ENCODE measurements around the gene RBM17. TPM values are rescaled to one million over a fixed set of nuclear protein-coding genes. Genes with fewer than 3 reads are reported as not detected.
"Not testable (repeated sequence)": the region's sequence is repeated elsewhere in the genome, so short reads cannot be mapped to it uniquely, and the experiment has no call there.

The RBM17 gene
- total RNA-seq, 3 donors from 2014 or later, result 231 to 261 (median 237) TPM

DNA sequence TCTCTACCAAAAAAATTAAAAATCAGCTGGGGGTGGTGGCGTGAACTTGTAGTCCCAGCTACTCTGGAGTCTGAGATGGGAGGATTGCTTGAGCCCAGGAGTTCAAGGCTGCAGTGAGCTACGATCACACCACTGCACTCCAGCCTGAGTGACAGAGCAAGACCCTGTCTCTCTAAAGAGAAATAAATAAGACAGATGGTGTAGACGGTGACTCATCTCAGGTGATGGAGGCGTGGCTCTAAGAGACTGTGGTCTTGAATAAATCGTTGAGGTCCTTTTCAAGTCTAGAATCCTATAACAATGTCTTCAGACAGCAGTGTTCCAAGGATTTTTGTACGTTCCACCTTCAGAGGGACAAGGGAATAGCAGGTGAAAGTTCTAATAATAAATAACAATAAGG lies 60.1 kb downstream of the RBM17 start:
- H3K36me3 Mint-ChIP-seq (ENCODE audit: insufficient read depth), result peaks cover 14% of the 10 kb centered on the region
- peak; percentile 39 for DNase-seq
- H3K4me1 Mint-ChIP-seq (ENCODE audit: low read depth), result peaks cover 62% of the 10 kb centered on the region
- no peak overlapping the region for H3K4me3 Mint-ChIP-seq
- H3K27me3 Mint-ChIP-seq (ENCODE audit: low read depth), result no peaks in the 10 kb centered on the region
- ATAC-seq, result no peak
- no peaks in the 10 kb centered on the region for H3K9me3 Mint-ChIP-seq

DNA sequence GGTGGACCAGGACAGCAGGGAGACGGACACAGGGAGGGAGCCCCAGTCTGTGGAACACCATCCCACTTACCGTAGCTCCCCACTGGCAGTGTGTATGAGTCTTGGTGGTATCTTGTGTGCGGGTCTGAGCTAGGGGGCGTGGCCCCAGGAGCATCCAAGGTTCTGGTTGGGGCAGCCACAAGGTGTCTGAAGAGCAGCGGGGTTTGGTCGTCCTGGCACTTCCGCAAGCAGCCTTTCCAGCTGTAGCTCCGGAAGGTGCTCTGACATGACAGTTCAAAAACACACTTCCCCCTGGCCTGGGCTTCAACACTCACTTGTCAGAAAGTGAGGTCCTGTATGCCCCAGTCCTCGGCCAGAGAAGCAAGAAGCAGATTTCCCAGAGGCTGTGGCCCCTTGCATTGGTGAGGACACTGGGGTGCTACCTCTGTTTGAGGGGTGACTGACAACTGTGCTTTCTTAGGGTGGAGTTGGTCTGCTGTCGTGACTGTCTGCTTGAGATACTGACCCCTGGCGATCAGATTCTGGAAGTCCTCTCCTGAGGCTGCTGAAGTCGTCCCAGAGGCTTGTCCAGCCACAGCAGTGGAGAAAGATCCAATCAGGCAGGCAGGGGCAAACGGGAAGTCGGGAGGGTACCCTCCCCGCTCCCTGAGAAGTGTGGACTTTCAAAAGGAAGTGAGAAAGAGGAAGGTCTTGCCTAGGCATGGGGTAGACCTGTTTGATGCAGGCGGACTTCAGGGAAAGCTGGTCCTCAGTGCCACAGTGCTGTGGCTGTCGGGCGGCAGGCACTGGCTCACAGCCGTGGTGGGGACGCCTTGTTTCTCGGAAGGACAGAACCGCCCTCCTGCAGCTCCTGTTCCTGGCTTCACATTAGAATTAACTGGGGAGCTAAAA lies 62.5 kb downstream of the RBM17 start:
- Mint-ChIP-seq H3K4me1 (ENCODE audit: low read depth) (peaks cover 55% of the 10 kb centered on the region), H3K27me3 (ENCODE audit: low read depth) (no peaks in the 10 kb centered on the region), H3K36me3 (ENCODE audit: insufficient read depth) (peaks cover 14% of the 10 kb centered on the region), H3K4me3 (peak overlapping the region; percentile 57), H3K9me3 (no peaks in the 10 kb centered on the region)
- ATAC-seq (peak; percentile 78 to 80), DNase-seq (peak; percentile 32)

DNA sequence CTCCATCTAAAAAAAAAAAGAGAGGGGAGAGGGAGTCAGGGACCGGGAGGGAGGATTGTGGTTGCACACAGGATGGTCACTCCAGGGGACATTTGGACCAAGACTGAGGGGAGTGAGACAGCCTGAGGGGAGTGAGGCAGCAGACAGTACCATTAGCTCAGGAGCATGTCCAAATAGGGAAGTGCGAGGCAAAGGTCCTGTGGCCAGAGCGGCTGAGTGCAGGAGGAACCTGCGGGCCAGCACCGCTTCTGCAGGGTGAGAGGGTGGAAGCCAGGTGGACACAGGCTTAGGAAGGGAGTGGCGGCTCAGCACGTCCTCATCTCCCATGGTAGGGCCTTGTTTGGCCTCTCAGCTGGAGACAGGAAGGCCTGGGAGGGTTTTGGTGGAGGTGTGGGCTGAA lies 65.0 kb downstream of the RBM17 start:
- peaks cover 7% of the 10 kb centered on the region for H3K36me3 Mint-ChIP-seq (ENCODE audit: insufficient read depth)
- no peak for DNase-seq
- H3K4me3 Mint-ChIP-seq, result no peak overlapping the region
- H3K9me3 Mint-ChIP-seq, result no peaks in the 10 kb centered on the region
- H3K27me3 Mint-ChIP-seq (ENCODE audit: low read depth), result no peaks in the 10 kb centered on the region
- ATAC-seq, result no peak
- peaks cover 30% of the 10 kb centered on the region for H3K4me1 Mint-ChIP-seq (ENCODE audit: low read depth)

DNA sequence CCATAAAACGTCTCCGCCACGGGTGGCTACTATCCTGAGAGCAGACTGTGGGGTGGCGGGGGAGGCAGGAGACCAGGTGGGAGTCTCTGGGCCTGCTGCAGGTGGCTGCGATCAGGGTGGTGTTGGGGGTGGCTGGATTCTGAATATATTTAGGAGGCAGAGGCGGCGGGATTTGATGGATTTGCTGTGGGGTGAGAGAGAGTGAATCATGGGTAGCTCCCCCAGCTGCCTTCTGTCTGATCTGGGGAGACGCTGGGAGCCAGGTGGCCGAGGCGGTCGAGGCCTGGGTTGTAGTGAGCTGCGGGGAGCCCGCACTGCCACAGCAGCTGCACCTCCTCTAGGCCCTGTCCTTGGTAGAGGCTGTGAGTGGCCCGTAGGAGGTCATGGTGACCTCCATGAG lies 65.7 kb downstream of the RBM17 start:
- peaks cover 4% of the 10 kb centered on the region for H3K36me3 Mint-ChIP-seq (ENCODE audit: insufficient read depth)
- H3K27me3 Mint-ChIP-seq (ENCODE audit: low read depth), result no peaks in the 10 kb centered on the region
- no peaks in the 10 kb centered on the region for H3K9me3 Mint-ChIP-seq
- ATAC-seq, result no peak
- peaks cover 26% of the 10 kb centered on the region for H3K4me1 Mint-ChIP-seq (ENCODE audit: low read depth)
- no peak overlapping the region for H3K4me3 Mint-ChIP-seq
- no peak for DNase-seq

DNA sequence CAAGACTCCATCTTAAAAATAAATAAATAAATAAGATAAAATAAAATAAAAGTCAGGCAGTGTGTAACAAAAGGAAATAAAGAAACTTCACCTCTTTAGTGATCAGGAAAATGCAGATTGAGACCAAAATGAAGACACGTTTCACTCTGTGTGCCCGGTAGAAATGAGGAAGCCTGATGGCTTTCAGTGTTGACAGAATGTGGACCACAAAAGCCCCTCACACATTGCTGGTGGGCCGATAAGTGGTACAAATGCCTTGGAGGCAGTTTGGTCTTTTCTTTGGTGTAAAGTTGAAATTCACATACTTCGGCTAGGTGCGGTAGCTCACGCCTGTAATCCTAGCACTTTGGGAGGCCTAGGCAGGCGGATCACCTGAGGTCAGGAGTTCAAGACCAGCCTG lies 69.4 kb downstream of the RBM17 start:
- no peaks in the 10 kb centered on the region for H3K27me3 Mint-ChIP-seq (ENCODE audit: low read depth)
- H3K36me3 Mint-ChIP-seq (ENCODE audit: insufficient read depth), result peaks cover under 1% of the 10 kb centered on the region
- H3K4me1 Mint-ChIP-seq (ENCODE audit: low read depth), result peaks cover 19% of the 10 kb centered on the region
- no peak overlapping the region for H3K4me3 Mint-ChIP-seq
- no peak for DNase-seq
- H3K9me3 Mint-ChIP-seq, result no peaks in the 10 kb centered on the region
- ATAC-seq, result no peak

DNA sequence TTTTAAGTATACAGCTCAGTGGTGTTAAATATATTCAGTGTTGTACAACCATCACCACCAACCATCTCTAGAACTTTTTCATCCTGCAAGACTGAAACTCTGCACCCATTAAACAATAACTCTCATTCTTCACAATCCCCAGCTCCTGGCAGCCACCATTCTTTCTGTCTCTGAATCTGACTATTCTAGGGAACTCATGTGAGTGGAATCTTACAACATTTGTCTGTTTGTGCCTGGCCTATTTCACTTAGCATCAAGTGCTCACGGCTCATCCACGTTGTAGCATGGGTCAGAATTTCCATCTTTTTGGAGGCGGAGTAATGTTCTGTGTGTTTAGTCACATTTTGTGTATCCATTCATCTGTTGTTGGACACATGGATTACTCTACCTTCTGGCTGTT lies 73.1 kb downstream of the RBM17 start:
- ATAC-seq, result no peak
- no peak for DNase-seq
- no peaks in the 10 kb centered on the region for H3K27me3 Mint-ChIP-seq (ENCODE audit: low read depth)
- no peaks in the 10 kb centered on the region for H3K9me3 Mint-ChIP-seq
- H3K4me3 Mint-ChIP-seq, result no peak overlapping the region
- H3K4me1 Mint-ChIP-seq (ENCODE audit: low read depth), result peaks cover 35% of the 10 kb centered on the region
- H3K36me3 Mint-ChIP-seq (ENCODE audit: insufficient read depth), result peaks cover 6% of the 10 kb centered on the region

DNA sequence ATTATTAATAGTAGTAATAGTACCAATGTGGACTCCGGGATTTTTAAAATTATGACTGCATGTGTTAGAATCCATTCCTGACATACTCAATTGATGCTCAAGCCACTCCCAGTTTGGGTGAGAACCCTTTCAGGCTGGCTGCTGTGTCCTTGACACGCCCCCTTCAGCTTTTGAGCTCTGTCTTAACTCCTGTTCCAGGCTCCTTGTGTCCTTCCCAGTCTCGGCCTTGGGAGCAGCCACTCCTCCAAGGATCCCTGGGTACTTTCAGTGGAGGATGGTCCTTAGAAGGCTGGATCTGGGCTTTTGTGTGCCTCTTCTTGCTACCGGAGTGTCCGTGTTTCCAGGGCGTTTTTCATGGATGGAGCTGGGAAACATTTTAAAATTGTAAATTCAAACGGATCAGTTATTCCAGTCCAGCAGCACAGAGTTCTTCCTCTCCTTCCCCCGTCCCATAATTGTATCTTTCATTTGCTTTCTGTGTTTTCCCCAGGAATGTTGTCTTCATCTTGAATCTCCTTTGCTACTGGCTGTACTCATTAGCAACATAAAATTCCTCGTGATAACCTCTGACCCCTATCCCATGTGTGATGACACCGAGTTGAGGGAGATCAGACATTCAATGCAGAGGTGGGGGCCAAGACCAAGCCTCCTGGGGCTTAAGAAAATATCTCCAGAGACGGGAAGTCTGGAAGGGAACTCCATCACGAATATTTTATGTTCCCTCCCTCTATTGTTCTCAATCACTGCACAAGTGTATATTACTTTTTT lies 73.9 kb downstream of the RBM17 start:
- ATAC-seq (no peak), DNase-seq (no peak)
- H3K4me3 Mint-ChIP-seq, result peak overlapping the region; percentile 64
- peaks cover 13% of the 10 kb centered on the region for H3K36me3 Mint-ChIP-seq (ENCODE audit: insufficient read depth)
- no peaks in the 10 kb centered on the region for H3K27me3 Mint-ChIP-seq (ENCODE audit: low read depth)
- no peaks in the 10 kb centered on the region for H3K9me3 Mint-ChIP-seq
- peaks cover 43% of the 10 kb centered on the region for H3K4me1 Mint-ChIP-seq (ENCODE audit: low read depth)

DNA sequence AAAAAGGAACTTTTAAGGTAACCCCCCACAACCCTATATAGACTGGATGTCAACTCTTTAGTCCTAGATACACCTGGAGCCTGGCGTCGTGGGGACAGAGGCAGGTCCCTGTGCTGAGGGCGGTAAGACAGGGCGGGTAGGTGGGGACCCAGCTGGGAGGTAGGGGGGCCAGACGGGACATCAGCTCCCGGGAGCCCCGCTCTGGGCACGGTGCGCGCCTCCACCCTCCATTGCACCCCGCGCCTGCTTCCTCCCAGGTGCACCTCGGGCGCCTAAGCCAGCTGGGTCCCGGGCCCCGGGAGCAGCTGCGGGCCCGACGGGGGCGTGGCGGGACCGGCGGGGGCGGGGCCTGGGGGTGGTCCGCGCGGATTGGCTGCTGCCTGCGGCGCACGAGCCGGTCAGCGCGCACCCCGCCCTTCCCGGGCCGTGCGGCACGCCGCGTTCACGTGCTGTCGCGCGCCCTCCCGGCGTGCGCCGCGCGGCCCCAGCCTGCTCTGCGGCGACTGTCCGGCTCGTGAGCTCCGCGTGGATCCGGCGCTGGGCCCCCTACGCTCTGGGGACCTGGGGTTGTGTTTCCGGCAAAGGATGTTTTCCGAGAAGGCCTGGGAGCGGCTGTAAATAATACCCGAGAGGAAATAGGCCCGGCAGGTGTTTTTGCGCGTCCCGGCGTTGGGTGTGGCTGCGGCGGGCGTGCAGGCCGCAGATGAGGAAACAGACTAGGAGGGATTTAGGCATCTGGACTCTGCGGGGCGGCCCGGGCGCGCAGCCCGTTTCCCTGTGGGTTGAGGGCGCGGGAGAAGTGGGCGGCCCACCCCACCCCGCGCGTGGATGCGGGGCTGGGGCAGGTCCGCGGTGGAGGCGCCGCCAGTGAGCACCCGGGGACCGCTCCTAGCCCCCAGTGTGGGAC lies 74.8 kb downstream of the RBM17 start:
- H3K9me3 Mint-ChIP-seq, result no peaks in the 10 kb centered on the region
- no peaks in the 10 kb centered on the region for H3K27me3 Mint-ChIP-seq (ENCODE audit: low read depth)
- H3K4me1 Mint-ChIP-seq (ENCODE audit: low read depth), result peaks cover 45% of the 10 kb centered on the region
- H3K4me3 Mint-ChIP-seq, result peak overlapping the region; percentile 96
- peaks cover 14% of the 10 kb centered on the region for H3K36me3 Mint-ChIP-seq (ENCODE audit: insufficient read depth)
- ATAC-seq (peak; percentile 98 to 99), DNase-seq (peak; percentile 91)

DNA sequence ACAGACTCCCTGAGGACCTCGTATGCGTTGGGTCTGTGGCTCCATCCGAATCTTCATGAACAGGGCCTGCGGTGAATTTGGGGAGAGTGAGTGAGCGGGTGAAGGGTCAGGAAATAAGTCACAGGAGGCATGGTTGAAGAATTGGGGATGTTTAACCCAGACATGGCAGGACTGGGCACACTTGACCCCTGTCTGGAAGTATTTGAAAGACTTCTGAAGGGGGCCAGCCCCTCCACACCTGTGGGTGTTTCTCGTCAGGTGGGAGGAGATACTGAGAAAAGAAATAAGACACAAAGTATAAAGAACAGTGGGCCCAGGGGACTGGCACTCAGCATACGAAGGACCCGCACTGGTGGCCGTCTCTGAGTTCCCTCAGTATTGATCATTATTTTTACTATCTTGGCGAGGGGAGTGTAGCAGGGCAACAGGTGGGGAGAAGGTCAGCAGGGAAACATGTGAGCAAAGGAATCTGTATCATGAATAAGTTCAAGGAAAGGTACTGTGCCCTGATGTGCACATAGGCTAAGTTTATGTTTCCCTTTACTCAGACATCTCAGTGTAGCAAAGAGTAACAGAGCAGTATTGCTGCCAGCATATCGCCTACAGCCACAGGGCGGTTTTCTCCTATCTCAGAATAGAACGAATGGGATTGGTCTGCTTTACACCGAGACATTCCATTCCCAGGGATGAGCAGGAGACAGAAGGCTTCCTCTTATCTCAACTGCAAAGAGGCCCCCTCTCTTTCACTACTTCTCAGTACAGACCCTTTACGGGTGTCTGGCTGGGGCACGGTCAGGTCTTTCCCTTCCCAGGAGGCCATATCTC lies 75.6 kb downstream of the RBM17 start:
- Mint-ChIP-seq H3K9me3 (no peaks in the 10 kb centered on the region), H3K27me3 (ENCODE audit: low read depth) (no peaks in the 10 kb centered on the region), H3K36me3 (ENCODE audit: insufficient read depth) (peaks cover 16% of the 10 kb centered on the region), H3K4me3 (peak overlapping the region; percentile 96), H3K4me1 (ENCODE audit: low read depth) (peaks cover 51% of the 10 kb centered on the region)
- DNase-seq, result no peak
- peak in 1 of 2 donors; percentile 23 for ATAC-seq

DNA sequence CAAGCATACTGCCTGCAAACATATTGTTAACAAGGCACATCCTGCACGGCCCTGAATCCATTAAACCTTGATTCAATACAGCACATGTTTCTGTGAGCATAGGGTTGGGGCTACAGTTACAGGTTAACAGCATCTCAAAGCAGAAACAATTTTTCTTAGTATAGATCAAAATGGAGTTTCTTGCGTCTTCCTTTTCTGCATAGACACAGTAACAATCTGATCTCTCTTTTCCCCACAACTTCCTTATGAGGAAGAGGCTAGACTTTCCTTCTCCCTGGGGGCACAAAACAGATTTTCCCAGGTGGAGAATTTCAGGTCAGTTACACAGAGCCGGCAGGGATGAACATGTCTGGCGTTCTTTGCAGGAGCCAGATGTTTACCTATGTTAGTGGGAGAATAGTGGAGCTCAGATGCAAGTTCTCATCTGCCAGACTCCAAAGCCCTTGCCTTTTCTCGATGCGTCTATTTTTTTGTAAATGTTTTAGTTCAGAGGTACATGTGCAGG lies 76.4 kb downstream of the RBM17 start:
- ATAC-seq (no peak), DNase-seq (no peak)
- Mint-ChIP-seq H3K9me3 (no peaks in the 10 kb centered on the region), H3K36me3 (ENCODE audit: insufficient read depth) (peaks cover 17% of the 10 kb centered on the region), H3K27me3 (ENCODE audit: low read depth) (no peaks in the 10 kb centered on the region), H3K4me1 (ENCODE audit: low read depth) (peaks cover 57% of the 10 kb centered on the region), H3K4me3 (peak overlapping the region; percentile 96)

DNA sequence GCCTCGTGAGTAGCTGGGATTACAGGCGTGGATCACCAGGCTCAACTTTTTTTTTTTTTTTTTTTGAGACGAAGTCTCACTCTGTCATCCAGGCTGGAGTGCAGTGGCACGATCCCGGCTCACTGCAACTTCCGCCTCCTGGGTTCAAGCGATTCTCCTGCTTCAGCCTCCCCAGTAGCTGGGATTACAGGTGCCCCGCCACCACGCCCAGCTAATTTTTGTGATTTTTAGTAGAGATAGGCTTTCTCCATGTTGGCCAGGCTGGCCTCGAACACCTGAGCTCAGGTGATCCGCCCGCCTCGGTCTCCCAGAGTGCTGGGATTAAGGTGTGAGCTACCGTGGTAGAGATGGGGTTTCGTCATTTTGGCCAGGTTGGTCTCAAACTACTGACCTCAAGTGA lies 77.1 kb downstream of the RBM17 start:
- not testable (repeated sequence) for ATAC-seq; H3K27me3 Mint-ChIP-seq (ENCODE audit: low read depth); H3K9me3 Mint-ChIP-seq; DNase-seq
- Mint-ChIP-seq H3K4me1 (ENCODE audit: low read depth) (peaks cover 60% of the 10 kb centered on the region), H3K36me3 (ENCODE audit: insufficient read depth) (peaks cover 17% of the 10 kb centered on the region), H3K4me3 (peak overlapping the region; percentile 96)

All from activated T-cell treated with anti-CD3 and anti-CD28 coated beads, Interleukin-2, amount 50 U/mL, for 4 hours (primary cell).